H1 (cell line): ENCODE results near the gene CLTCL1.

Experiments used
- CTCF ChIP-seq, 3 experiments: IDR thresholded peaks; 1 replicate in 2 of 3; 2 replicates in 1 of 3; pipeline versions ENCODE4 v1.5.1 to v1.6.1; 2011; ENCODE audit warnings: low read length in 3 of 3, mild to moderate bottlenecking in 3 of 3, inconsistent platforms in 2 of 3, low read depth in 1 of 3, moderate library complexity in 1 of 3; ENCODE audit not compliant: insufficient read depth in 1 of 3; ENCODE audit errors: control extremely low read depth in 1 of 3
- EP300 ChIP-seq, 2 experiments: IDR thresholded peaks; 1 replicate in 1 of 2; 2 replicates in 1 of 2; pipeline ENCODE4 v1.6.1; 2011 to 2012; ENCODE audit warnings: low read depth in 2 of 2, low read length in 2 of 2, mild to moderate bottlenecking in 2 of 2, borderline replicate concordance in 1 of 2, inconsistent platforms in 1 of 2, moderate library complexity in 1 of 2
- EZH2 ChIP-seq: fragments of 200-600 bp; sonication (generic); IDR thresholded peaks from 2 replicates; pipeline ENCODE4 v1.7.1; 2012; ENCODE audit warnings: low read depth, mild to moderate bottlenecking, moderate library complexity, low read length, inconsistent platforms; ENCODE audit not compliant: severe bottlenecking
- POLR2A ChIP-seq, 2 experiments: IDR thresholded peaks; 1 replicate in 1 of 2; 2 replicates in 1 of 2; pipeline ENCODE4 v1.6.1; 2011; ENCODE audit warnings: low read depth in 2 of 2, low read length in 2 of 2, mild to moderate bottlenecking in 2 of 2; ENCODE audit errors: control extremely low read depth in 1 of 2

DNA sequence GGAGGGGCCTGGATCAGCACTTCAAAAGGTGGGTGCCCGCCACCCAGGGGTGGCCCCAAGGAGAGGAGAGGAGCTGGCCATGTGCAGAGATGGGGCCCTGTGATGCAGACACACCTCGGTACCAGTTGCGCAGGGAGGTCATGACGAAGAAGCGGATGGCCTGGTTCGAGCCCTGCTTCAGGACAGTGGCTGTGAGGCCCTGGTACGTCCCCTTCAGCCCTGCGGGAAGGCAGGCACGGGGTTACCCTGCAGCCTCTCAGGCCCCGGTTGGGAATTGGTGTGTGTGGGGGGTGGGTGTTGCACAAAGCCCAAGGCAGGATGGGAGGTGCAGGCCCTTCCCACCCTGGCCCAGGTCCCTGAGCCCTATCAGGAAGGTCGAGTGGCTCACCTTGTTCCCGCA lies 114.8 kb downstream of the CLTCL1 start:
- TF ChIP-seq CTCF (IDR thresholded peaks at IDR 0.05; ENCODE audit: control extremely low read depth in 1 of 3, insufficient read depth in 1 of 3, low read depth in 1 of 3, low read length in 3 of 3) = no peak
- TF ChIP-seq EZH2 = no peak
- TF ChIP-seq POLR2A (IDR thresholded peaks at IDR 0.05; ENCODE audit: control extremely low read depth in 1 of 2, low read depth in 2 of 2, low read length in 2 of 2) = no peak; a peak in 1 of 3 replicates
- TF ChIP-seq EP300 (IDR thresholded peaks at IDR 0.05; ENCODE audit: borderline replicate concordance in 1 of 2, low read depth in 2 of 2, low read length in 2 of 2) = no peak
